Upper lobe of left lung (tissue), 6 donors: ENCODE data around the gene SLC25A42. TPM values are rescaled to one million over a fixed set of nuclear protein-coding genes. Genes with fewer than 3 reads are reported as not detected.

Experiments
- ATAC-seq, 2 donors: fragments of 200-7000 bp; cut with Tn5 transposase; one replicate each; pipeline ENCODE4 v1.9.1; 2022; ENCODE audit warnings: mild to moderate bottlenecking in 2 of 2, moderate library complexity in 2 of 2; ENCODE audit not compliant: low FRiP score in 2 of 2
- DNase-seq, 2 donors: peaks; one replicate each; pipeline ENCODE4 v3.0.0-alpha.2; 2019 to 2020
- H3K27ac ChIP-seq, 4 donors: fragments of 200-600 bp; sonication (generic); one replicate each; pipeline ENCODE4 v1.5.1; 2016 to 2019
- H3K27me3 ChIP-seq, 4 donors: fragments of 200-600 bp; sonication (generic); one replicate each; pipeline ENCODE4 v1.5.1; 2017 to 2019
- H3K36me3 ChIP-seq, 4 donors: fragments of 200-600 bp; sonication (generic); one replicate each; pipeline ENCODE4 v1.5.1; 2016 to 2019
- H3K4me1 ChIP-seq, 4 donors: fragments of 200-600 bp; sonication (generic); one replicate each; pipeline ENCODE4 v1.5.1; 2018 to 2019
- H3K4me3 ChIP-seq, 4 donors: fragments of 200-600 bp; sonication (generic); one replicate each; pipeline ENCODE4 v1.5.1; 2017 to 2019; ENCODE audit warnings: mild to moderate bottlenecking in 2 of 4, moderate library complexity in 1 of 4
- H3K9me3 ChIP-seq, 4 donors: fragments of 200-600 bp; sonication (generic); one replicate each; pipeline ENCODE4 v1.5.1; 2018 to 2019
- EP300 ChIP-seq, 4 donors: sonication (generic); formaldehyde crosslinking; IDR thresholded peaks; one replicate each; pipeline ENCODE4 v1.5.1; 2017; ENCODE audit warnings: antibody characterized with exemption in 4 of 4, control low read depth in 2 of 4
- POLR2A ChIP-seq, 4 donors: fragments of 450-650 bp; IDR thresholded peaks; one replicate each; pipeline ENCODE4 v1.5.1; 2016 to 2017; ENCODE audit warnings: antibody characterized with exemption in 4 of 4, mild to moderate bottlenecking in 2 of 4
- POLR2AphosphoS5 ChIP-seq, 2 donors: sonication (generic); formaldehyde crosslinking; IDR thresholded peaks; one replicate each; pipeline ENCODE4 v1.5.1; 2017; ENCODE audit warnings: antibody characterized with exemption in 2 of 2
- WGBS, 2 donors: methylation state at CpG; one replicate each; pipeline ENCODE4 v1.1.5; 2017 to 2018; 5-methylcytosine and 5-hydroxymethylcytosine counted together
- total RNA-seq, 6 donors: library from RNA; depleted of rRNA in 4 of 6; stranded (reverse); fragments of >200 nt in 4 of 6; gene quantifications; one replicate each; pipeline versions ENCODE4 v1.1.0 to v1.2.1, GENCODE V29; 2016 to 2021
- TF ChIP-seq, protein P1 (sequence below), 6 experiments: fragments of 450-650 bp in 4 of 6; fragments of 200-600 bp in 2 of 6; sonication (generic) in 2 of 6; IDR thresholded peaks; one replicate each; pipeline ENCODE4 v1.5.1; 2016 to 2019; ENCODE audit warnings: antibody characterized with exemption in 6 of 6
- donor health status: DM: no; HTN: no; CAD: no; lungs with moderate emphysema.
- donor health status: DM: no; HTN: yes; CAD: no; lungs with severe emphysema.

The SLC25A42 gene
- total RNA-seq, 6 donors from 2014 or later = 5.6 to 23.0 (median 13.6) TPM

DNA sequence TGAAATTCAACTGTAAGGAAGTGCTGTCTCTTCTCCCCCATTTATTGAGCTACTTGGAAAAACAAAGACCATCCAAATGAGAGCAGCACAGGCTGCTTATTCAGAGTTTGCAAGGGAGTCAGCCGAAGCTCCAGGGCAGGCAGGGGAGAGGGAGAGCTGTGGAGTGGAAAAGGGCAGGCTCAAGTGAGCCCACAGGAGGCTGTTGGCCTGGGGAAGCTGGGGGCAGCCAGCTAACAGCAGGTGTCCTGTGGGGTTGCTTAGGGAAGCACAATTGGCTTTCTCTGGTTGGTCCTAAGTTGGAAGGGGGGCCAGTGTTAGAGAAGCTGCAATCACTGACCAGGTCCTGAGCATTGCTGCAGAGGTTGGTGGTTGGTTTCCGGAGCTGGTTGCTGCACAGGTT lies 23.9 kb downstream of the SLC25A42 start:
- DNase-seq (no peak), ATAC-seq (no peak)
- H3K9me3 ChIP-seq = no peaks in the 10 kb centered on the region
- H3K27ac ChIP-seq = no peak overlapping the region
- peaks cover 0 to 4% (median 0%) of the 10 kb centered on the region in 4 donors for H3K36me3 ChIP-seq
- H3K4me3 ChIP-seq = no peak overlapping the region
- no peaks in the 10 kb centered on the region for H3K27me3 ChIP-seq
- peaks cover 0 to 6% (median 2%) of the 10 kb centered on the region in 4 donors for H3K4me1 ChIP-seq
- WGBS, 2 donors = 94% methylated on average over 2 of the region's 2 CpGs
- no peak for TF ChIP-seq POLR2A (IDR thresholded peaks at IDR 0.05)

DNA sequence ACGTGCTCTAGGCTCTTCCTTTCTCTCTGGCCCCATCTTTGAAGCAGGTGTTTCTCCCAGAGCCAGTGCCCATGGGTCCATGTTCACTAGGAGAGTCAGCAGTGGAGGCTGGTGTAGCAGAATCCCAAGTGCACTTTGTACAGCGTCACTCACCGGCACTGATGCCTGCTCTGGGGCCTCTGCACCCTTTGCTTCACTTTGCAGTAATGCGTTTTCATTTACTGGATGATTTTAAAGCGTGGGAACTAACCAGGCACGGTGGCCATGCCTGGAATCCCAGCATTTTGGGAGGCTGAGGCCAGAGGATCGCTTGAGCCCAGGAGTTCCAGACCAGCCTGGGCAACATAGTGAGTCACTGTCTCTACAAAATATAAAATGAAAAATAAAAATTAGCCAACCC lies 30.7 kb downstream of the SLC25A42 start:
- DNase-seq = no peak
- no peak overlapping the region for H3K4me3 ChIP-seq
- no peak overlapping the region for H3K27ac ChIP-seq
- 89 to 94% methylated on average over 7 of the region's 7 CpGs for WGBS, 2 donors
- H3K4me1 ChIP-seq = no peaks in the 10 kb centered on the region
- ATAC-seq = no peak
- H3K36me3 ChIP-seq = peaks cover 0 to 19% (median 6%) of the 10 kb centered on the region in 4 donors
- no peaks in the 10 kb centered on the region for H3K27me3 ChIP-seq
- no peaks in the 10 kb centered on the region for H3K9me3 ChIP-seq
- TF ChIP-seq POLR2A (IDR thresholded peaks at IDR 0.05) = no peak
- TF ChIP-seq EP300 (IDR thresholded peaks at IDR 0.05) = no peak
- TF ChIP-seq, protein P1, sequence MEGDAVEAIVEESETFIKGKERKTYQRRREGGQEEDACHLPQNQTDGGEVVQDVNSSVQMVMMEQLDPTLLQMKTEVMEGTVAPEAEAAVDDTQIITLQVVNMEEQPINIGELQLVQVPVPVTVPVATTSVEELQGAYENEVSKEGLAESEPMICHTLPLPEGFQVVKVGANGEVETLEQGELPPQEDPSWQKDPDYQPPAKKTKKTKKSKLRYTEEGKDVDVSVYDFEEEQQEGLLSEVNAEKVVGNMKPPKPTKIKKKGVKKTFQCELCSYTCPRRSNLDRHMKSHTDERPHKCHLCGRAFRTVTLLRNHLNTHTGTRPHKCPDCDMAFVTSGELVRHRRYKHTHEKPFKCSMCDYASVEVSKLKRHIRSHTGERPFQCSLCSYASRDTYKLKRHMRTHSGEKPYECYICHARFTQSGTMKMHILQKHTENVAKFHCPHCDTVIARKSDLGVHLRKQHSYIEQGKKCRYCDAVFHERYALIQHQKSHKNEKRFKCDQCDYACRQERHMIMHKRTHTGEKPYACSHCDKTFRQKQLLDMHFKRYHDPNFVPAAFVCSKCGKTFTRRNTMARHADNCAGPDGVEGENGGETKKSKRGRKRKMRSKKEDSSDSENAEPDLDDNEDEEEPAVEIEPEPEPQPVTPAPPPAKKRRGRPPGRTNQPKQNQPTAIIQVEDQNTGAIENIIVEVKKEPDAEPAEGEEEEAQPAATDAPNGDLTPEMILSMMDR (IDR thresholded peaks at IDR 0.05) = no peak
- no peak for TF ChIP-seq POLR2AphosphoS5 (IDR thresholded peaks at IDR 0.05)

DNA sequence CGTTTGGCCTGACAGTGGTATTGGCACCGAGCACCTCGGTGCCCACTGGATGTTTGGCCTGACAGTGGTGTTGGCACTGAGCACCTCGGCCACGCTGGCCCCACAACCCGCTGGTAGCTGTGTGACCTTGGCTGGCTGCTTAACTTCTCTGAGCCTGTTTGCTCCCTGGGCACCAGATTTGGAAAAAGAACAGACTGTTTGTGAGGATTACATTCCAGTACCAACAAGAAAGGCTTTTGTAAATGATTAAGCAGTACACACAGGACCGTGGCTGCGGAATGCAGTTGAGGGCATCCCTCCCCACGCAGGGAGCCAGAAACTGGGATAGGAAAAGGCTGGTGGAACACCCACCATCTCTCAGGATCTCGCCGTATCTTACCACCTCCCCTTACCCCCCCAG lies 31.9 kb downstream of the SLC25A42 start:
- H3K27ac ChIP-seq = no peak overlapping the region
- no peak overlapping the region for H3K4me3 ChIP-seq
- H3K4me1 ChIP-seq = no peaks in the 10 kb centered on the region
- WGBS, 2 donors = 85 to 86% methylated on average over 11 of the region's 11 CpGs
- DNase-seq (no peak), ATAC-seq (no peak)
- peaks cover 0 to 22% (median 10%) of the 10 kb centered on the region in 4 donors for H3K36me3 ChIP-seq
- TF ChIP-seq, protein P1 (IDR thresholded peaks at IDR 0.05) = no peak
- TF ChIP-seq EP300 (IDR thresholded peaks at IDR 0.05) = no peak
- TF ChIP-seq POLR2A (IDR thresholded peaks at IDR 0.05) = no peak
- no peak for TF ChIP-seq POLR2AphosphoS5 (IDR thresholded peaks at IDR 0.05)
- H3K27me3 ChIP-seq = no peaks in the 10 kb centered on the region
- no peaks in the 10 kb centered on the region for H3K9me3 ChIP-seq

- Histone ChIP-seq H3K4me1 (no peaks in the 10 kb centered on the region), H3K27ac (no peak overlapping the region), H3K9me3 (no peaks in the 10 kb centered on the region), H3K4me3 (no peak overlapping the region), H3K27me3 (no peaks in the 10 kb centered on the region), H3K36me3 (peaks cover 0 to 27% (median 11%) of the 10 kb centered on the region in 4 donors)
- WGBS, 2 donors = 92 to 95% methylated on average over 14 to 21 of the region's 24 CpGs
- no peak for ATAC-seq
- DNase-seq = no peak
- TF ChIP-seq, protein P1 (IDR thresholded peaks at IDR 0.05) = no peak
- TF ChIP-seq EP300 (IDR thresholded peaks at IDR 0.05) (no peak), POLR2A (IDR thresholded peaks at IDR 0.05) (no peak), POLR2AphosphoS5 (IDR thresholded peaks at IDR 0.05) (no peak)
These were observed 33.1 kb downstream of the SLC25A42 start for GRCh38 chr19:19096641-19097627.

GRCh38 chr19:19098084-19098702 lies 34.4 kb downstream of the SLC25A42 start:
- Histone ChIP-seq H3K27me3 (no peaks in the 10 kb centered on the region), H3K4me3 (no peak overlapping the region), H3K4me1 (no peaks in the 10 kb centered on the region), H3K9me3 (no peaks in the 10 kb centered on the region), H3K36me3 (peaks cover 0 to 27% (median 11%) of the 10 kb centered on the region in 4 donors), H3K27ac (no peak overlapping the region)
- ATAC-seq = no peak
- 87 to 93% methylated on average over 8 to 9 of the region's 9 CpGs for WGBS, 2 donors
- TF ChIP-seq POLR2A (IDR thresholded peaks at IDR 0.05) (no peak), EP300 (IDR thresholded peaks at IDR 0.05) (no peak), POLR2AphosphoS5 (IDR thresholded peaks at IDR 0.05) (no peak)
- TF ChIP-seq, protein P1 (IDR thresholded peaks at IDR 0.05) = no peak
- no peak for DNase-seq
